Hematopoietic multipotent progenitor cell (in vitro differentiated cells): ENCODE results near the gene EXOC4. TPM values are rescaled to one million over a fixed set of nuclear protein-coding genes. Genes with fewer than 3 reads are reported as not detected.
A peak's percentile ranks its signal among the peaks of the same experiment; 100 is the strongest.

Experiments
- DNase-seq, 3 donors: peaks; one replicate each; pipeline ENCODE4 v3.0.0-alpha.2; 2011 to 2015; ENCODE audit warnings: low read depth in 2 of 3, low spot score in 2 of 3
- total RNA-seq: library from RNA; depleted of rRNA; stranded (reverse); fragments of >200 nt; gene quantifications from one replicate; pipeline ENCODE4 v1.2.3, GENCODE V29; 2012

The EXOC4 gene
- total RNA-seq, 1 donor: 66.2 TPM

GRCh38 chr7:133837224-133837623 lies 584.3 kb downstream of the EXOC4 start:
- peak in 1 of 3 donors; percentile 9 for DNase-seq

- no peak for DNase-seq
These were observed 586.2 kb downstream of the EXOC4 start for GRCh38 chr7:133839121-133839520.

GRCh38 chr7:133843341-133843740 lies 590.5 kb downstream of the EXOC4 start:
- DNase-seq: no peak

GRCh38 chr7:133845005-133845404 lies 592.1 kb downstream of the EXOC4 start:
- no peak for DNase-seq

GRCh38 chr7:133846203-133846945 lies 593.5 kb downstream of the EXOC4 start:
- DNase-seq: no peak

- no peak for DNase-seq
These were observed 597.8 kb downstream of the EXOC4 start for GRCh38 chr7:133850497-133851280.

GRCh38 chr7:133851411-133851810 lies 598.5 kb downstream of the EXOC4 start:
- DNase-seq: no peak

- peak in 2 of 3 donors; percentile 33 to 51 for DNase-seq
These were observed 600.9 kb downstream of the EXOC4 start for GRCh38 chr7:133853706-133854276.

- DNase-seq: peak in 2 of 3 donors; percentile 4 to 43
These were observed 601.9 kb downstream of the EXOC4 start for GRCh38 chr7:133854739-133855138.

- DNase-seq: no peak
These were observed 604.7 kb downstream of the EXOC4 start for GRCh38 chr7:133857376-133858119.

GRCh38 chr7:133858311-133858710 lies 605.4 kb downstream of the EXOC4 start:
- no peak for DNase-seq

GRCh38 chr7:133859231-133859630 lies 606.4 kb downstream of the EXOC4 start:
- DNase-seq: no peak

GRCh38 chr7:133859871-133860450 lies 607.1 kb downstream of the EXOC4 start:
- no peak for DNase-seq

- DNase-seq: no peak
These were observed 607.9 kb downstream of the EXOC4 start for GRCh38 chr7:133860628-133861335.

GRCh38 chr7:133861876-133862275 lies 609.0 kb downstream of the EXOC4 start:
- no peak for DNase-seq

GRCh38 chr7:133863362-133864061 lies 610.6 kb downstream of the EXOC4 start:
- DNase-seq: no peak

- DNase-seq: no peak
These were observed 616.7 kb downstream of the EXOC4 start for GRCh38 chr7:133869556-133869955.

- no peak for DNase-seq
These were observed 618.9 kb downstream of the EXOC4 start for GRCh38 chr7:133871757-133872156.

- DNase-seq: no peak
These were observed 620.3 kb downstream of the EXOC4 start for GRCh38 chr7:133873187-133873586.
